Central memory CD4-positive, alpha-beta T cell (primary cell): Measurements from ENCODE around the gene RFX8.
"Not testable (repeated sequence)": the region's sequence is repeated elsewhere in the genome, so short reads cannot be mapped to it uniquely, and the experiment has no call there.

Source experiments
- DNase-seq: peaks from one replicate; pipeline ENCODE4 v3.0.0; 2022

RFX8 gene

DNA sequence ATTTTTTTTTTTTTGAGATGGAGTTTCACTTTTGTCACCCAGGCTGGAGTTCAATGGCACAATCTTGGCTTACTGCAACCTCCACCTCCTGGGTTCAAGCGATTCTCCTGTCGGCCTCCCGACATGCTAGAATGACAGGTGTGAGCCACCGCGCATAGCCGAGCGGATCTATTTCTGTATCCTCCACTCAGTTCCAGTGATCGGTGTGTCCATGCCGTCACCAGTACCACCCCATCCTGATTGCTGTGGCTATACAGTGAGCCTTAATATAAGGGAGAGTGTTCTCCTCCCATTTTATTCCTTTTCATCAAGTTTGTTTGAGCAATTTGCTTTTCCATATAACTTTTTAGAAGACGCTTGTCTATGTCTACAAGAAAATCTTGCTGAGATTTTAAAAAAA, 35.2 kb downstream of the RFX8 start:
- no peak for DNase-seq

GRCh38 chr2:101438555-101438954, 36.4 kb downstream of the RFX8 start:
- not testable (repeated sequence) for DNase-seq

GRCh38 chr2:101435001-101435862, 39.7 kb downstream of the RFX8 start:
- DNase-seq, result no peak

- no peak for DNase-seq
Measured at GRCh38 chr2:101433465-101433864, 41.4 kb downstream of the RFX8 start.

DNA sequence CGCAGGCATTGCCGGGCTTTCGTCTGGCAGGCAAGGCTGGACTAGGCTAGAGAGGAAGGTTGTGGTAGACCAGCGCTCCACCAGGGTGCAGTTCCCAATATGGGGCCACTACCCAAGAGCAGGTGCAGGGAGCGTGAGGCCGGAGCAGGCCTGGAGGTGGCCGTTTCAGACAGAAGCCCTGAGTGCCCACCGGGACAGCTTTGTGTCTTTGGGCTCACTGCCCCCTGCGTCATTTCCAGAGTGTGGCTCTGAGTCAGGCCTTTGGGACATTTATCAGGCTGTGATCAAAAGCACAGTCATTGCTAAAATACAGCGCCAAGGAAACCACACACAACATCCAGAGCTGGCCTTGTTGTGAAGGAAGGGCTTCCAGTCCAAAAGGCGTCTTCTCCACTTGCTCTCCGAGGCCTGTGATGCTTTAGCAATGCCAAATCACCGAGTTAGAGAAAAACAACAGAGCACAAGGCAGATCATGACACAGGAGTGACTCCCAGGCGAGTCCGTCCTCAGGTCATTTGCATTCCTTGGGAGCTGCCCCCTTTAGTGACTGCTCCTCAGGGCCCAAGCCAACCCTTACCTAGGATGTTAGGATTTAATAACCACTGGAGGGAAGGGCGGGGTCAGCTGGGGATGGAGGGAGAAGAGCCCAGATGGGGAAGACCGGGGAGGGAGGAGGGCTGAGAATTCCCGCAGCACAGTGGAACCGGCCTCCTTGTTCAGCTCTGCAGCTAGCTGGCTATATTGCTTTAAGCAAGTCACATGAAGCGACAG, 42.3 kb downstream of the RFX8 start:
- DNase-seq, result no peak

GRCh38 chr2:101431486-101431885, 43.4 kb downstream of the RFX8 start:
- no peak for DNase-seq

- DNase-seq, result no peak
Measured at GRCh38 chr2:101430156-101430555, 44.8 kb downstream of the RFX8 start.

GRCh38 chr2:101429453-101429852, 45.5 kb downstream of the RFX8 start:
- DNase-seq, result no peak

- DNase-seq, result no peak
Measured at GRCh38 chr2:101428422-101429176, 46.3 kb downstream of the RFX8 start.

GRCh38 chr2:101427743-101428142, 47.2 kb downstream of the RFX8 start:
- no peak for DNase-seq

DNA sequence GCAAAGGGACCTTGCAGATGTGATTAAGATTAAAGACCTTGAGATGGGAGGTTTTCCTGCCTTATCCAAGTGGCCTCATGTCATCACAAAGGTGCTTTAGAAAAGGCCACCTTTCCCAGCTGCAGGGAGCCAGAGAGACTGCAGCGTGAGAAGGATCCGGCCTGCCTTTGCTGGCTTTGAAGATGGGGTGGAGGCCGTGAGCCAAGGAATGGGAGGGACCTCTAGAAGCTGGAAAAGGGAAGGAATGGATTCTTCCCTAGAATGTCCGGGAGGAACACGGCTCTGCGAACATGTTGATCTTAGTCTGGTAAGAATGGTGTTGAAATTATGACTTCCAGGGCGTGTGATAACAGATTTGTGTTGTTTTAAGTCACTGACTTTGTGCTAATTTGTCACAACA, 47.7 kb downstream of the RFX8 start:
- DNase-seq, result no peak

DNA sequence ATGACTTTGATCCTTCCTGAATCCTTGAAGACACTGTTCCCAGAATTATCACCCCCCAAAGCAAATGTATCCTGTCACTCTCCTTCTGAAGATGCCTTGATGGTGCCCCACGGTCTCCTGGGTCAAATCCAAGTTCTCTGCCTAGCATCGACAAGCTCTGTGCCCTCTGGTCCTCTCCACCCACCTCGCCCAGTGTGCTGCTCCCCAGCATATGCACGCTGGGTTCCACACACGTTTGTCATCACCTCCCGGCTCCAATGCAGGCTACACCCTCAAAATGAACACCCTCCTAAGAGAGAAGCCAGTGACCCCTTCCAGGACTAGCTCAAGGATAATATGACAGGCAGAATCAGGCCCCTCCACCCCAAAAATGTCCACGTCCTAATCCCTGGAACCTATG, 48.1 kb downstream of the RFX8 start:
- DNase-seq, result no peak

GRCh38 chr2:101420623-101421022, 54.3 kb downstream of the RFX8 start:
- DNase-seq, result no peak

DNA sequence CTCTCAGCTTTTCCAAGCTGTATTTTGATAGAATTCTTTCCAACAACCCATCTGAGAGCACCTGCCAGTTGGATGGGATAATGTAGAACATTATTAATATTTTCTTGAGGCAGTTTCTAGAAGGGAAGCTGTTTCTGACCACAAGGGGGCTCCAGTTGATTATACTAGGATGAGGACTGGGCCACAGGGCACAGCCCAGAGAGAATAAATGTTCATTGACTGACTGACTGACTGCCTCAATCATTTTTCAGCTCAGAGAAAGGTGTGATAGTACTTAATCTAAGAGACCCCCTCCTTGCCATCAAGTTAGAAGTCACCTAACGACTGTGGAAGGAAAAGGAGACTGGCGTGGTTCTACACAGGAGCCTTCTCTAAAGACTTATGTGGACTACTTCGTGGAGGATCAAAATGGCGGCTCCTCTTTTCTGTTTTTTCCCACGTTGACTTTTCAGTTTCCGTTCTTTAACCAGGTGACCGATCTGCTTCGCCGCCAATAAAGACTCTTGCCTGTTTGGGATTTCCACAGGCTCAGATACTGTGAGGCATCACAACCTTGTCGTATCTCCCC, 55.7 kb downstream of the RFX8 start:
- DNase-seq, result peak; percentile 55

GRCh38 chr2:101418460-101419095, 56.3 kb downstream of the RFX8 start:
- DNase-seq, result no peak

- no peak for DNase-seq
Measured at GRCh38 chr2:101416609-101417008, 58.3 kb downstream of the RFX8 start.

- DNase-seq, result no peak
Measured at GRCh38 chr2:101415884-101416283, 59.0 kb downstream of the RFX8 start.

GRCh38 chr2:101415220-101415619, 59.7 kb downstream of the RFX8 start:
- DNase-seq, result no peak

DNA sequence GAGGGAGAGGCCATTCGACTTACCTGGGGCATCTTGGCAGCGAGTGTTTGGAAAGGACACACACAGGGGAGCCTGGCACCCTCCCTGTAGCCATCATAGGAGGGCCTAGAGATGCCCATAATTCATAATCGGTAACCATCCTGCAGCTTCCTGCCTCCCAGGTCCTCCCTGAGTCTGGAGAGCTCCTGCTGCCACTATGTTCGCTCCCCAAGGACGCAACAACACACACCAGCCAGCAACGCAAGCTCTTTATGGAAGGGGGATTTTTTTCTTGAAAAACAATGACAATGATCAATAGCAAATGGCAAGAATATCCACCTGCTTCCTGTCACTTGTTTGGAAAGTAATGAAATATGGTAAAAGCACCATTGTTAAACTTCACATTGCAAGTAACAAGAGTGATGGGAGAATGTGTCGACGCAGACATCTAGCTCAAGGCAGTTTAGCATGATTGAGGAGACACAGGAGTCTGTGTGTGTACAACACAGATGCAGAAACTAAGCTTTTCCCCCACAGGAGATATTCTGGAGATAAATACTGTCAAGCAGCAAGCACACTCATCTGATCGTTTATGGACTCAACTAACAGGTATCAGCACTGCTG, 62.7 kb downstream of the RFX8 start:
- DNase-seq, result no peak

DNA sequence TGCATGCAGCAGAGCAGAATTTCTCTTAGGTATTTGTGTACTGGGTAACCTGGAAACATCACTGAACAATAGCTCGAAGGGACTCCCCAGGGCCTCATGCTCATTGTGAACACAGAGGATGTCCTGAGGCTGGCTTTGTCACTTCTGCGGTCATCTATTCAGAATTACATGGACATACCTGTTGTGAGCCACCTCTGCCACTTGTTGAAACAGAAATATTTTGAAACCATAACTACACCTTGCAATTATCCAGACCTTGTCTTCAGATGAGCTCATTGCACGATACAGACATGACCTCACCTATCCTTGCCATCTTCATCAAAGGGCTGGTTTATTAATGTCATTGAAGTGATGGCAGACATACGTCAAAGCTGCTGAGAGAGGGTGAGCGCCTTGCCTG, 64.2 kb downstream of the RFX8 start:
- no peak for DNase-seq

DNA sequence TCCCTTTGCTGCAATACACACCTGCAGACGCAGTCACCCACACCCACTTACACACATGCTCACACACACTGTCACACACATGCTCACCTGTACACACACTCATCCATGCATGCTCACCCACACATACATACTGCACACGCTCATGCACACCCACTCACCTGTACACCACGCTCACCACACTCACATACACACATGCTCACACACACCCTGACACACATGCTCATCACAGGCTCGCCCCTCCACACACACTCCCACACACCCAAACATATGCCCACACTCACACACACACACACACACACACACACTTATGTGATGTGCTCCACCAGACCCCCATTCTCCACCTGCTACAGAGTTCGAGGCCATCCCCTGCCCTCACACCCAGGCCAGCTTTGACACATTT, 64.8 kb downstream of the RFX8 start:
- no peak for DNase-seq

DNA sequence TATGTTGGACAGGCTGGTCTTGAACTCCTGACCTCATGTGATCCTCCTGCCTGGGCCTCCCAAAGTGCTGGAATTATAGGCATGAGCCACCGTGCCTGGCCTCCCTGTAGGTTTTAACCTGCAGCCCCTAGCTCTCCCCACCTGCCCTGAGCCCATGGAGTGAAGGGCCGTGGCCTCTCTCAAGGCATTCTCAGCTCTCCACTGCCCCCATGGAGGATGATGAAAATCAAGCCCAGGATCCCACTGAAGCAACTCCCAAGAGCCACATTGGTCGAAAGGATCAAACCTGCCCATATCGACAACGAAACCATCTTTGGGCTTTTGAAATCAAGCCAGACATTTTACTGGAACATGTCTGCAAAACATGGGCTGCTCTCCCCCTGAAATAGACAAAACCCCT, 65.2 kb downstream of the RFX8 start:
- no peak for DNase-seq
